ENCODE data around the gene PAEP.

GRCh38 chr9:135550344-135550918 lies 11.1 kb upstream of the PAEP start:
- TF ChIP-seq CTCF (optimal IDR thresholded peaks at IDR 0.05 in 1 of 3, IDR thresholded peaks at IDR 0.05 in 1 of 3, conservative IDR thresholded peaks at IDR 0.05 in 1 of 3; ENCODE audit: extremely low read depth in 1 of 3, insufficient read depth in 2 of 3, low read length in 3 of 3) (no peak), EZH2 (IDR thresholded peaks at IDR 0.05; ENCODE audit: low read length) (no peak)
